ENCODE measurements around the gene MRPS31. TPM values are rescaled to one million over a fixed set of nuclear protein-coding genes. Genes with fewer than 3 reads are reported as not detected.
A peak's percentile ranks its signal among the peaks of the same experiment; 100 is the strongest.

The MRPS31 gene
- polyA plus RNA-seq, 1 donor (not counting 4 experiments of a cell fraction or from before 2014, with no cell fraction given), result 27.2 TPM

- Histone ChIP-seq H3K36me3 (ENCODE audit: control insufficient read depth in 2 of 2, extremely low read depth in 1 of 2, insufficient read depth in 2 of 2, low read length in 2 of 2) (no peaks in the 10 kb centered on the region), H3K27ac (ENCODE audit: control insufficient read depth, insufficient read depth, low read length) (no peak overlapping the region), H4K20me1 (ENCODE audit: control insufficient read depth, extremely low read depth, insufficient read depth, low read length) (no peaks in the 10 kb centered on the region), H3K9ac (ENCODE audit: control insufficient read depth, extremely low read depth, insufficient read depth, low read length) (no peak overlapping the region), H3K27me3 (ENCODE audit: control insufficient read depth, extremely low read depth, insufficient read depth, low read length) (no peaks in the 10 kb centered on the region), H2AFZ (ENCODE audit: control insufficient read depth, low read length) (no peak overlapping the region), H3K9me3 (ENCODE audit: control insufficient read depth, low read depth, low read length) (no peaks in the 10 kb centered on the region), H3K79me2 (ENCODE audit: control insufficient read depth, insufficient read depth, low read length) (peaks cover 15% of the 10 kb centered on the region), H3K4me2 (ENCODE audit: control insufficient read depth, extremely low read depth, insufficient read depth, low read depth, low read length) (no peak overlapping the region), H3K4me1 (ENCODE audit: control insufficient read depth, extremely low read depth, insufficient read depth, low read length) (peaks cover 20% of the 10 kb centered on the region), H3K4me3 (ENCODE audit: control insufficient read depth in 2 of 3, extremely low read depth in 1 of 3, insufficient read depth in 2 of 3, low read depth in 1 of 3, low read length in 3 of 3) (no peak overlapping the region), H3K9me1 (ENCODE audit: control insufficient read depth, extremely low read depth, insufficient read depth, low read length) (no peaks in the 10 kb centered on the region)
- no peak for TF ChIP-seq CTCF (optimal IDR thresholded peaks at IDR 0.05 in 1 of 3, IDR thresholded peaks at IDR 0.05 in 1 of 3, conservative IDR thresholded peaks at IDR 0.05 in 1 of 3; ENCODE audit: extremely low read depth in 1 of 3, insufficient read depth in 2 of 3, low read length in 3 of 3)
- no peak for TF ChIP-seq EZH2 (IDR thresholded peaks at IDR 0.05; ENCODE audit: low read length)
- FAIRE-seq, result no peak
- dilution Hi-C loops (cut with MboI; ENCODE audit: extremely low pct_ligation_motif_present, low sequenced_read_pairs), result no loop called here
- DNase-seq (ENCODE audit: low read depth, low spot score), result no peak
Measured at GRCh38 chr13:40772765-40773473, 1.9 kb upstream of the MRPS31 start.

- peaks cover 7% of the 10 kb centered on the region for H3K4me1 ChIP-seq (ENCODE audit: control insufficient read depth, extremely low read depth, insufficient read depth, low read length)
- TF ChIP-seq EZH2 (IDR thresholded peaks at IDR 0.05; ENCODE audit: low read length) (no peak), CTCF (optimal IDR thresholded peaks at IDR 0.05 in 1 of 3, IDR thresholded peaks at IDR 0.05 in 1 of 3, conservative IDR thresholded peaks at IDR 0.05 in 1 of 3; ENCODE audit: extremely low read depth in 1 of 3, insufficient read depth in 2 of 3, low read length in 3 of 3) (no peak)
- peak overlapping the region; percentile 84 for H2AFZ ChIP-seq (ENCODE audit: control insufficient read depth, low read length)
- H3K36me3 ChIP-seq (ENCODE audit: control insufficient read depth in 2 of 2, extremely low read depth in 1 of 2, insufficient read depth in 2 of 2, low read length in 2 of 2), result peaks cover 0 to 2% of the 10 kb centered on the region in 2 experiments
- FAIRE-seq (no peak), DNase-seq (ENCODE audit: low read depth, low spot score) (no peak)
- no peaks in the 10 kb centered on the region for H4K20me1 ChIP-seq (ENCODE audit: control insufficient read depth, extremely low read depth, insufficient read depth, low read length)
- no peaks in the 10 kb centered on the region for H3K27me3 ChIP-seq (ENCODE audit: control insufficient read depth, extremely low read depth, insufficient read depth, low read length)
- peak overlapping the region; percentile 84 for H3K9ac ChIP-seq (ENCODE audit: control insufficient read depth, extremely low read depth, insufficient read depth, low read length)
- H3K9me1 ChIP-seq (ENCODE audit: control insufficient read depth, extremely low read depth, insufficient read depth, low read length), result no peaks in the 10 kb centered on the region
- dilution Hi-C loops (cut with MboI; ENCODE audit: extremely low pct_ligation_motif_present, low sequenced_read_pairs), result no loop called here
- H3K4me3 ChIP-seq (ENCODE audit: control insufficient read depth in 2 of 3, extremely low read depth in 1 of 3, insufficient read depth in 2 of 3, low read depth in 1 of 3, low read length in 3 of 3), result peak overlapping the region; percentile 61 to 95 (median 61)
- peak overlapping the region; percentile 73 for H3K27ac ChIP-seq (ENCODE audit: control insufficient read depth, insufficient read depth, low read length)
- no peaks in the 10 kb centered on the region for H3K9me3 ChIP-seq (ENCODE audit: control insufficient read depth, low read depth, low read length)
- H3K79me2 ChIP-seq (ENCODE audit: control insufficient read depth, insufficient read depth, low read length), result peaks cover 15% of the 10 kb centered on the region
- peak overlapping the region; percentile 90 for H3K4me2 ChIP-seq (ENCODE audit: control insufficient read depth, extremely low read depth, insufficient read depth, low read depth, low read length)
Measured at GRCh38 chr13:40770609-40770933, 419 bp downstream of the MRPS31 start.

All from keratinocyte (primary cell).